ENCODE data around the gene CEP104. TPM values are rescaled to one million over a fixed set of nuclear protein-coding genes. Genes with fewer than 3 reads are reported as not detected.
A peak's percentile ranks its signal among the peaks of the same experiment; 100 is the strongest.

Gene CEP104
- total and polyA plus RNA-seq, 4 donors: 7.5 to 23.2 (median 12.0) TPM

GRCh38 chr1:3786468-3787348 is 70.3 kb downstream of the CEP104 start:
- Histone ChIP-seq H3K36me3 (ENCODE audit: control insufficient read depth in 4 of 4, insufficient read depth in 3 of 4, low read depth in 1 of 4, low read length in 3 of 4) (peaks cover 15 to 49% (median 18%) of the 10 kb centered on the region in 4 donors), H3K9ac (ENCODE audit: low read depth in 1 of 2, low read length in 2 of 2) (no peak overlapping the region), H3K27me3 (ENCODE audit: control insufficient read depth in 4 of 4, insufficient read depth in 4 of 4, low read length in 3 of 4) (no peaks in the 10 kb centered on the region), H3K4me1 (ENCODE audit: control insufficient read depth in 4 of 4, insufficient read depth in 4 of 4, low read length in 3 of 4) (peaks cover 0 to 25% (median 10%) of the 10 kb centered on the region in 4 donors), H3K27ac (ENCODE audit: low read depth in 1 of 2, low read length in 2 of 2) (no peak overlapping the region), H3K4me3 (ENCODE audit: low read depth in 1 of 3, low read length in 3 of 3) (no peak overlapping the region), H3K9me3 (ENCODE audit: control insufficient read depth in 4 of 4, low read length in 3 of 4) (no peaks in the 10 kb centered on the region)
- 93% methylated on average over 45 of the region's 45 CpGs for WGBS
- no peak for DNase-seq (ENCODE audit: low spot score)
- no peak for TF ChIP-seq JUND (IDR thresholded peaks at IDR 0.05)
- no peak for TF ChIP-seq ATF3 (IDR thresholded peaks at IDR 0.05)
- TF ChIP-seq CTCF (IDR thresholded peaks at IDR 0.05; ENCODE audit: low read depth, low read length, missing input control): no peak
- TF ChIP-seq HNF4A (conservative IDR thresholded peaks at IDR 0.05): no peak
- TF ChIP-seq RXRA (IDR thresholded peaks at IDR 0.05): no peak
- no peak for TF ChIP-seq FOXA2 (IDR thresholded peaks at IDR 0.05)
- TF ChIP-seq ZBTB33 (IDR thresholded peaks at IDR 0.05): no peak
- no peak for TF ChIP-seq MAX (IDR thresholded peaks at IDR 0.05)

- Histone ChIP-seq H3K4me3 (ENCODE audit: low read depth in 1 of 3, low read length in 3 of 3) (no peak overlapping the region), H3K36me3 (ENCODE audit: control insufficient read depth in 4 of 4, insufficient read depth in 3 of 4, low read depth in 1 of 4, low read length in 3 of 4) (peaks cover 24 to 55% (median 25%) of the 10 kb centered on the region in 4 donors), H3K27ac (ENCODE audit: low read depth in 1 of 2, low read length in 2 of 2) (no peak overlapping the region), H3K27me3 (ENCODE audit: control insufficient read depth in 4 of 4, insufficient read depth in 4 of 4, low read length in 3 of 4) (no peaks in the 10 kb centered on the region), H3K9me3 (ENCODE audit: control insufficient read depth in 4 of 4, low read length in 3 of 4) (no peaks in the 10 kb centered on the region), H3K9ac (ENCODE audit: low read depth in 1 of 2, low read length in 2 of 2) (no peak overlapping the region), H3K4me1 (ENCODE audit: control insufficient read depth in 4 of 4, insufficient read depth in 4 of 4, low read length in 3 of 4) (peaks cover 0 to 25% (median 10%) of the 10 kb centered on the region in 4 donors)
- WGBS: 64% methylated on average over 14 of the region's 14 CpGs
- peak; percentile 61 for DNase-seq (ENCODE audit: low spot score)
- TF ChIP-seq HNF4A (conservative IDR thresholded peaks at IDR 0.05): no peak
- no peak for TF ChIP-seq ZBTB33 (IDR thresholded peaks at IDR 0.05)
- peak; percentile 47 for TF ChIP-seq CTCF (IDR thresholded peaks at IDR 0.05; ENCODE audit: low read depth, low read length, missing input control)
- peak; percentile 69 to 70 for TF ChIP-seq RAD21 (IDR thresholded peaks at IDR 0.05)
- no peak for TF ChIP-seq FOXA1 (IDR thresholded peaks at IDR 0.05)
These were observed 71.4 kb downstream of the CEP104 start for GRCh38 chr1:3785456-3786157.

All from liver (tissue), 9 donors.